Measurements from ENCODE around the gene COX7A1.
"Not testable (repeated sequence)": the region's sequence is repeated elsewhere in the genome, so short reads cannot be mapped to it uniquely, and the experiment has no call there.

DNA sequence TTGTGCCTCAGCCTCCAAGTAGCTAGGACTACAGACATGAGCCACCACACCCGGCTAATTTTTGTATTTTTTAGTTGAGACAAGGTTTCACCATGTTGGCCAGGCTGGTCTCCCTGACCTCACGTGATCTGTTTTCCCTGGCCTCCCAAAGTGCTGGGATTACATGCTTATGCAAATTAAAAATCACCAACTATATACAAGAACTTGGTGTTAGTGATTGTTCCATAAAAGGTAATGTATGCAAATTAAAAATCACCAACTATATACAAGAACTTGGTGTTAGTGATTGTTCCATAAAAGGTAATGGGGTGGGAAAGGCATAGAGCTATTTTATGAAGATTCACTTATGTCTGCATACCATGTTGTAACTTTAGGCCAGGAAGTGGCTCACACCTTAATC lies 26.8 kb upstream of the COX7A1 start:
- TF ChIP-seq, protein P1, sequence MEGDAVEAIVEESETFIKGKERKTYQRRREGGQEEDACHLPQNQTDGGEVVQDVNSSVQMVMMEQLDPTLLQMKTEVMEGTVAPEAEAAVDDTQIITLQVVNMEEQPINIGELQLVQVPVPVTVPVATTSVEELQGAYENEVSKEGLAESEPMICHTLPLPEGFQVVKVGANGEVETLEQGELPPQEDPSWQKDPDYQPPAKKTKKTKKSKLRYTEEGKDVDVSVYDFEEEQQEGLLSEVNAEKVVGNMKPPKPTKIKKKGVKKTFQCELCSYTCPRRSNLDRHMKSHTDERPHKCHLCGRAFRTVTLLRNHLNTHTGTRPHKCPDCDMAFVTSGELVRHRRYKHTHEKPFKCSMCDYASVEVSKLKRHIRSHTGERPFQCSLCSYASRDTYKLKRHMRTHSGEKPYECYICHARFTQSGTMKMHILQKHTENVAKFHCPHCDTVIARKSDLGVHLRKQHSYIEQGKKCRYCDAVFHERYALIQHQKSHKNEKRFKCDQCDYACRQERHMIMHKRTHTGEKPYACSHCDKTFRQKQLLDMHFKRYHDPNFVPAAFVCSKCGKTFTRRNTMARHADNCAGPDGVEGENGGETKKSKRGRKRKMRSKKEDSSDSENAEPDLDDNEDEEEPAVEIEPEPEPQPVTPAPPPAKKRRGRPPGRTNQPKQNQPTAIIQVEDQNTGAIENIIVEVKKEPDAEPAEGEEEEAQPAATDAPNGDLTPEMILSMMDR (IDR thresholded peaks at IDR 0.05; ENCODE audit: insufficient read depth, low read depth, low read length) = not testable (repeated sequence)
- TF ChIP-seq EZH2 (IDR thresholded peaks at IDR 0.05; ENCODE audit: insufficient read depth, low read length) = not testable (repeated sequence)
